ENCODE results near the gene COX4I1. TPM values are rescaled to one million over a fixed set of nuclear protein-coding genes. Genes with fewer than 3 reads are reported as not detected.

COX4I1 gene
- total RNA-seq, 1 experiment from 2014 or later = 429 TPM

GRCh38 chr16:85822145-85822544, 22.6 kb downstream of the COX4I1 start:
- intact Hi-C loops (cut with micrococcal nuclease; ENCODE audit: unreplicated experiment) = loop anchor here (10.0 kb wide), 1 partner anchor 73 kb away; the partner anchor contains the start of gene IRF8
- H3K27me3 ChIP-seq (ENCODE audit: control insufficient read depth, insufficient read depth, low read length) = no peaks in the 10 kb centered on the region

DNA sequence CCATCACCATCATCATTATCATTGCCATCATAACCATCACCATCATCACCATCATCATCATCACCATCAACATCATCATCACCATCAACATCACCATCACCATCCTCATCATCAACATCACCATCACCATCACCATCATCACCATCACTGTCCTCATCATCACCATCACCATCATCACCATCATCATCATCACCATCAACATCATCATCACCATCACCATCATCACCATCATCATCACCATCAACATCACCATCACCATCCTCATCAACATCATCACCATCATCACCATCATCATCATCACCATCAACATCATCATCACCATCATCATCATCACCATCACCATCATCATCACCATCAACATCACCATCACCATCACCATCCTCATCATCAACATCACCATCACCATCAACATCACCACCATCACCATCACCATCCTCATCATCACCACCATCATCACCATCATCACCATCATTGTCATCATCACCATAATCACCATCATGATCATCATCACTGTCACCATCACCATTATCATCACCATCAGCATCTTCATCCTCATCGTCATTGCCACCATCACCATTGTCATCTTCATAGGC, 23.9 kb downstream of the COX4I1 start:
- ChIA-PET CTCF (no interaction called here), POLR2A (no interaction called here)
- no peak for DNase-seq (ENCODE audit: low read depth, low spot score)
- Histone ChIP-seq H3K4me1 (ENCODE audit: control insufficient read depth, insufficient read depth, low read length) (no peaks in the 10 kb centered on the region), H3K4me3 (ENCODE audit: low read depth in 2 of 2, low read length in 2 of 2) (no peak overlapping the region), H3K36me3 (ENCODE audit: control insufficient read depth, insufficient read depth, low read length) (no peaks in the 10 kb centered on the region), H3K27me3 (ENCODE audit: control insufficient read depth, insufficient read depth, low read length) (no peaks in the 10 kb centered on the region), H3K9me3 (ENCODE audit: control insufficient read depth, insufficient read depth, low read depth, low read length) (no peaks in the 10 kb centered on the region), H3K27ac (ENCODE audit: low read length) (no peak overlapping the region)
- no peak for ATAC-seq
- BruUV-seq (replicated peaks) = no TSS peak
- TF ChIP-seq POLR2AphosphoS5 (IDR thresholded peaks at IDR 0.05; ENCODE audit: low read depth, low read length) = no peak
- TF ChIP-seq CTCF (IDR thresholded peaks at IDR 0.05) = no peak
- TF ChIP-seq, protein P1, sequence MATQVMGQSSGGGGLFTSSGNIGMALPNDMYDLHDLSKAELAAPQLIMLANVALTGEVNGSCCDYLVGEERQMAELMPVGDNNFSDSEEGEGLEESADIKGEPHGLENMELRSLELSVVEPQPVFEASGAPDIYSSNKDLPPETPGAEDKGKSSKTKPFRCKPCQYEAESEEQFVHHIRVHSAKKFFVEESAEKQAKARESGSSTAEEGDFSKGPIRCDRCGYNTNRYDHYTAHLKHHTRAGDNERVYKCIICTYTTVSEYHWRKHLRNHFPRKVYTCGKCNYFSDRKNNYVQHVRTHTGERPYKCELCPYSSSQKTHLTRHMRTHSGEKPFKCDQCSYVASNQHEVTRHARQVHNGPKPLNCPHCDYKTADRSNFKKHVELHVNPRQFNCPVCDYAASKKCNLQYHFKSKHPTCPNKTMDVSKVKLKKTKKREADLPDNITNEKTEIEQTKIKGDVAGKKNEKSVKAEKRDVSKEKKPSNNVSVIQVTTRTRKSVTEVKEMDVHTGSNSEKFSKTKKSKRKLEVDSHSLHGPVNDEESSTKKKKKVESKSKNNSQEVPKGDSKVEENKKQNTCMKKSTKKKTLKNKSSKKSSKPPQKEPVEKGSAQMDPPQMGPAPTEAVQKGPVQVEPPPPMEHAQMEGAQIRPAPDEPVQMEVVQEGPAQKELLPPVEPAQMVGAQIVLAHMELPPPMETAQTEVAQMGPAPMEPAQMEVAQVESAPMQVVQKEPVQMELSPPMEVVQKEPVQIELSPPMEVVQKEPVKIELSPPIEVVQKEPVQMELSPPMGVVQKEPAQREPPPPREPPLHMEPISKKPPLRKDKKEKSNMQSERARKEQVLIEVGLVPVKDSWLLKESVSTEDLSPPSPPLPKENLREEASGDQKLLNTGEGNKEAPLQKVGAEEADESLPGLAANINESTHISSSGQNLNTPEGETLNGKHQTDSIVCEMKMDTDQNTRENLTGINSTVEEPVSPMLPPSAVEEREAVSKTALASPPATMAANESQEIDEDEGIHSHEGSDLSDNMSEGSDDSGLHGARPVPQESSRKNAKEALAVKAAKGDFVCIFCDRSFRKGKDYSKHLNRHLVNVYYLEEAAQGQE (IDR thresholded peaks at IDR 0.05; ENCODE audit: insufficient read depth in 1 of 2, low read depth in 2 of 2, low read length in 1 of 2) = no peak
- no peak for TF ChIP-seq SIN3A (IDR thresholded peaks at IDR 0.05; ENCODE audit: borderline replicate concordance, insufficient read depth, low read depth, low read length)
- TF ChIP-seq TCF7L2 (IDR thresholded peaks at IDR 0.05; ENCODE audit: low read depth, low read length) = no peak
- intact Hi-C loops (cut with micrococcal nuclease; ENCODE audit: unreplicated experiment) = loop anchor here (10.0 kb wide), 1 partner anchor 71 kb away; the partner anchor contains the start of gene IRF8
- in situ Hi-C loops (cut with HindIII; ENCODE audit: low pct_unique_long_range_greater_than_20kb, low sequenced_read_pairs) = no loop called here

More at GRCh38 chr16:85822145-85822544, 22.6 kb downstream of the COX4I1 start:
- BruUV-seq (replicated peaks) = no TSS peak
- no peak overlapping the region for H3K27ac ChIP-seq (ENCODE audit: low read length)
- CTCF ChIA-PET = interaction anchor here (0.7 to 1.5 kb wide), 4 partner anchors 165 to 251 kb away, joined by 3 to 13 read pairs (median 5); no protein-coding TSS in a partner anchor
- in situ Hi-C loops (cut with HindIII; ENCODE audit: low pct_unique_long_range_greater_than_20kb, low sequenced_read_pairs) = no loop called here
- TF ChIP-seq POLR2AphosphoS5 (IDR thresholded peaks at IDR 0.05; ENCODE audit: low read depth, low read length) = no peak
- no peak for TF ChIP-seq SIN3A (IDR thresholded peaks at IDR 0.05; ENCODE audit: borderline replicate concordance, insufficient read depth, low read depth, low read length)
- TF ChIP-seq, protein P1 (IDR thresholded peaks at IDR 0.05; ENCODE audit: insufficient read depth in 1 of 2, low read depth in 2 of 2, low read length in 1 of 2) = no peak
- no peak for TF ChIP-seq CTCF (IDR thresholded peaks at IDR 0.05)
- no peak for TF ChIP-seq TCF7L2 (IDR thresholded peaks at IDR 0.05; ENCODE audit: low read depth, low read length)
- ATAC-seq (no peak), DNase-seq (ENCODE audit: low read depth, low spot score) (no peak)
- H3K36me3 ChIP-seq (ENCODE audit: control insufficient read depth, insufficient read depth, low read length) = no peaks in the 10 kb centered on the region
- no peaks in the 10 kb centered on the region for H3K4me1 ChIP-seq (ENCODE audit: control insufficient read depth, insufficient read depth, low read length)
- H3K4me3 ChIP-seq (ENCODE audit: low read depth in 2 of 2, low read length in 2 of 2) = no peak overlapping the region
- H3K9me3 ChIP-seq (ENCODE audit: control insufficient read depth, insufficient read depth, low read depth, low read length) = no peaks in the 10 kb centered on the region
- POLR2A ChIA-PET = no interaction called here
